Uterus (tissue), 4 donors: ENCODE measurements around the gene FLT1. TPM values are rescaled to one million over a fixed set of nuclear protein-coding genes. Genes with fewer than 3 reads are reported as not detected.
A peak's percentile ranks its signal among the peaks of the same experiment; 100 is the strongest.

ENCODE experiments used
- DNase-seq, 2 donors: peaks; one replicate each; pipeline ENCODE4 v3.0.0-alpha.2; 2019 to 2020
- H3K27ac ChIP-seq, 2 donors: fragments of 200-600 bp; sonication (generic); 1 replicate in 1 of 2; 2 replicates in 1 of 2; pipeline ENCODE4 v1.5.1; 2016 to 2018
- H3K27me3 ChIP-seq, 2 donors: fragments of 200-600 bp; sonication (generic); one replicate each; pipeline ENCODE4 v1.5.1; 2018 to 2019; ENCODE audit warnings: control low read depth in 1 of 2
- H3K36me3 ChIP-seq, 2 donors: fragments of 200-600 bp; sonication (generic); one replicate each; pipeline ENCODE4 v1.5.1; 2019; ENCODE audit warnings: control low read depth in 1 of 2
- H3K4me1 ChIP-seq, 2 donors: fragments of 200-600 bp; sonication (generic); one replicate each; pipeline ENCODE4 v1.5.1; 2018 to 2019; ENCODE audit warnings: control low read depth in 1 of 2
- H3K4me3 ChIP-seq, 2 donors: fragments of 200-600 bp; sonication (generic); 1 replicate in 1 of 2; 2 replicates in 1 of 2; pipeline ENCODE4 v1.5.1; 2018 to 2019; ENCODE audit warnings: mild to moderate bottlenecking in 1 of 2
- H3K9me3 ChIP-seq, 2 donors: fragments of 200-600 bp; sonication (generic); one replicate each; pipeline ENCODE4 v1.5.1; 2019; ENCODE audit warnings: control low read depth in 1 of 2
- CTCF ChIP-seq, 4 experiments: fragments of 200-600 bp in 2 of 4; fragments of 450-650 bp in 2 of 4; sonication (generic) in 2 of 4; IDR thresholded peaks; one replicate each; pipeline ENCODE4 v1.5.1; 2016 to 2019; ENCODE audit warnings: antibody characterized with exemption in 4 of 4, mild to moderate bottlenecking in 2 of 4, moderate library complexity in 1 of 4
- POLR2A ChIP-seq, 2 donors: fragments of 450-650 bp; IDR thresholded peaks; one replicate each; pipeline ENCODE4 v1.6.1; 2016; ENCODE audit warnings: antibody characterized with exemption in 2 of 2, mild to moderate bottlenecking in 1 of 2, moderate library complexity in 1 of 2
- intact Hi-C: fragments of 100-400 bp; cut with DNase I; formaldehyde crosslinking; loops from one replicate; pipeline ENCODE4 v1.15.1; 2023; ENCODE audit warnings: low total_unique reads
- total RNA-seq, 4 donors: library from RNA; depleted of rRNA in 3 of 4; stranded (reverse); fragments of >200 nt in 3 of 4; gene quantifications; one replicate each; pipeline versions ENCODE4 v1.1.0 to v1.2.4, GENCODE V29; 2014 to 2023
- donor health status: DM: yes; HTN: yes; CAD: no.

The FLT1 gene
- total RNA-seq, 4 donors from 2014 or later: 53.2 to 95.3 (median 62.0) TPM

- no peaks in the 10 kb centered on the region for H3K36me3 ChIP-seq
- no peaks in the 10 kb centered on the region for H3K9me3 ChIP-seq
- H3K4me3 ChIP-seq: no peak overlapping the region
- H3K27ac ChIP-seq: no peak overlapping the region
- TF ChIP-seq CTCF (IDR thresholded peaks at IDR 0.05) (no peak), POLR2A (IDR thresholded peaks at IDR 0.05) (no peak)
- H3K4me1 ChIP-seq: no peaks in the 10 kb centered on the region
- H3K27me3 ChIP-seq: no peaks in the 10 kb centered on the region
- no peak for DNase-seq
- intact Hi-C loops: no loop called here
Observed at GRCh38 chr13:28344163-28344562, 150.8 kb downstream of the FLT1 start.

- no peaks in the 10 kb centered on the region for H3K27me3 ChIP-seq
- H3K9me3 ChIP-seq: no peaks in the 10 kb centered on the region
- intact Hi-C loops: no loop called here
- H3K36me3 ChIP-seq: no peaks in the 10 kb centered on the region
- no peak for DNase-seq
- no peak overlapping the region for H3K4me3 ChIP-seq
- no peaks in the 10 kb centered on the region for H3K4me1 ChIP-seq
- H3K27ac ChIP-seq: no peak overlapping the region
- no peak for TF ChIP-seq POLR2A (IDR thresholded peaks at IDR 0.05)
- TF ChIP-seq CTCF (IDR thresholded peaks at IDR 0.05): no peak
Observed at GRCh38 chr13:28342251-28342650, 152.7 kb downstream of the FLT1 start.

- Histone ChIP-seq H3K27me3 (no peaks in the 10 kb centered on the region), H3K4me1 (no peaks in the 10 kb centered on the region), H3K36me3 (no peaks in the 10 kb centered on the region), H3K27ac (no peak overlapping the region), H3K9me3 (no peaks in the 10 kb centered on the region), H3K4me3 (no peak overlapping the region)
- no peak for DNase-seq
- TF ChIP-seq CTCF (IDR thresholded peaks at IDR 0.05): no peak
- TF ChIP-seq POLR2A (IDR thresholded peaks at IDR 0.05): no peak
- intact Hi-C loops: no loop called here
Observed at GRCh38 chr13:28340272-28340793, 154.6 kb downstream of the FLT1 start.

- no peak overlapping the region for H3K4me3 ChIP-seq
- no peak for TF ChIP-seq POLR2A (IDR thresholded peaks at IDR 0.05)
- TF ChIP-seq CTCF (IDR thresholded peaks at IDR 0.05): no peak
- DNase-seq: no peak
- H3K36me3 ChIP-seq: no peaks in the 10 kb centered on the region
- intact Hi-C loops: no loop called here
- no peaks in the 10 kb centered on the region for H3K4me1 ChIP-seq
- no peak overlapping the region for H3K27ac ChIP-seq
- H3K9me3 ChIP-seq: no peaks in the 10 kb centered on the region
- no peaks in the 10 kb centered on the region for H3K27me3 ChIP-seq
Observed at GRCh38 chr13:28339419-28339818, 155.5 kb downstream of the FLT1 start.

- TF ChIP-seq POLR2A (IDR thresholded peaks at IDR 0.05) (no peak), CTCF (IDR thresholded peaks at IDR 0.05) (no peak)
- no peak for DNase-seq
- Histone ChIP-seq H3K36me3 (no peaks in the 10 kb centered on the region), H3K27ac (peak overlapping the region; percentile 58 to 76), H3K4me1 (no peaks in the 10 kb centered on the region), H3K9me3 (no peaks in the 10 kb centered on the region), H3K27me3 (no peaks in the 10 kb centered on the region), H3K4me3 (no peak overlapping the region)
- intact Hi-C loops: no loop called here
Observed at GRCh38 chr13:28338742-28339141, 156.2 kb downstream of the FLT1 start.
